Activated naive CD4-positive, alpha-beta T cell treated with anti-CD3 and anti-CD28 coated beads for 36 hours (primary cell): Measurements from ENCODE around the gene MAN1C1. TPM values are rescaled to one million over a fixed set of nuclear protein-coding genes. Genes with fewer than 3 reads are reported as not detected.

Source experiments
- CTCF ChIA-PET: fragments of 350-600 bp; sonication (Branson Sonifier 250); formaldehyde crosslinking; loops from one replicate; lab custom pipeline; 2021; ENCODE audit warnings: antibody characterized with exemption; lab: Charles Lee
- DNase-seq: peaks from one replicate; pipeline ENCODE4 v3.0.0-alpha.2; 2020
- H3K27ac Mint-ChIP-seq: one replicate; pipeline ENCODE4 v1.8.0; 2021; ENCODE audit warnings: mild to moderate bottlenecking, mixed read lengths
- H3K27me3 Mint-ChIP-seq: one replicate; pipeline ENCODE4 v1.8.0; 2021; ENCODE audit warnings: low read depth, mixed read lengths
- H3K36me3 Mint-ChIP-seq: one replicate; pipeline ENCODE4 v1.8.0; 2021; ENCODE audit warnings: low read depth, mixed read lengths
- H3K4me1 Mint-ChIP-seq: one replicate; pipeline ENCODE4 v1.8.0; 2021; ENCODE audit warnings: low read depth, mixed read lengths
- H3K4me3 Mint-ChIP-seq: one replicate; pipeline ENCODE4 v1.8.0; 2021; ENCODE audit warnings: mild to moderate bottlenecking, moderate library complexity, mixed read lengths
- H3K9me3 Mint-ChIP-seq: one replicate; pipeline ENCODE4 v1.8.0; 2021; ENCODE audit warnings: mixed read lengths
- intact Hi-C: fragments of 100-400 bp; cut with micrococcal nuclease; formaldehyde crosslinking; loops from one replicate; pipeline ENCODE4 v1.15.1; 2023
- total RNA-seq, 2 experiments: library from RNA; stranded (reverse); gene quantifications; one replicate each; pipeline ENCODE4 v1.2.3, GENCODE V29; 2021

The MAN1C1 gene
- total RNA-seq, 2 experiments from 2014 or later: 4.9 to 6.3 TPM

DNA sequence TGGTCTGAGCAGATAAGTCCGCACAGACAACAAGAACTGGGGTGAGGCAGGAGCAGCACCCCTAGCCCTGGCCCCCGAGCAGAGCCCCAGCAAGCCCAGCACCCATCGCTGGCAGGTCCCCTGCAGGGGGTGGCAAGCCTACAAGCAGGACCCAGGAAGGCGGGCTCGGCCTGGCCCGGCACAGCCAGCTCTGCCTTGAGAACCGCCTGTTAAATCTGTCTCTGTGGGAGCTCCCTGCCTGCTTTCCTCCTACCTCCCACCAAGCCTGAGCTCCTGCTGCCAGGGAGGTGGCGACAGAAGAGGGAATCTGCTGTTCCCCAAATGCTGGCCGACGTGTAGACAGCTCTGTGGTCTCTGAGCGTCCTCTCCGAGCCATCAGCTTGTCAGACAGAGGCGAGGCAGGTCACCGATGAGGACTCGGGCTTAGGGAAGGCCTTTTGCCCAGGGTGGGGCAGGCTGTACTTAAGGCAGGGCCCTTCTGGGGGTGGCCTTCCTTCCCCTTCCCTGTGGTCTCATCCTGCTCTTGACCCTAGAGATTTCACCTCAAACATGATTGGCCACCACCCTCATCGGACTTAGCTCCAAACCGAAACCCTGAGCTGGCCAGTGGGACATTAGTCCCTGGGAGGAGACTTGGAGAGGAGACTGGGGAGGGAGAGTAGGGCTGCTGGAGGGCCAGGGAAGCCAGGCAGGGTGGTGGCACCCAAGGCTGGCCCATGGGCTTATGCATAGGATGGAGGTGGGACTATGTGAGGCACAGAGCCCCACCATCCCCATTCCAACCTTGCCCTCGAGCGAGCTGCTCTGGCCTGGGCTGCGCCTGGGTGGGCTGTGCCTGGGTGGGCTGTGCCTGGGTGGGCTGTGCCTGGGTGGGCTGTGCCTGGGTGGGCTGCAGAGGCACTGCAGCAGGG is 191.1 kb downstream of the MAN1C1 start:
- Mint-ChIP-seq H3K27ac (no peak overlapping the region), H3K4me1 (peaks cover 24% of the 10 kb centered on the region), H3K9me3 (no peaks in the 10 kb centered on the region), H3K4me3 (no peak overlapping the region), H3K36me3 (peaks cover 14% of the 10 kb centered on the region), H3K27me3 (no peaks in the 10 kb centered on the region)
- CTCF ChIA-PET: interaction anchor here (0.6 to 3.5 kb wide), 8 partner anchors 12 to 315 kb away, joined by 3 to 12 read pairs (median 4); no protein-coding TSS in a partner anchor
- no peak for DNase-seq
- intact Hi-C loops: no loop called here

DNA sequence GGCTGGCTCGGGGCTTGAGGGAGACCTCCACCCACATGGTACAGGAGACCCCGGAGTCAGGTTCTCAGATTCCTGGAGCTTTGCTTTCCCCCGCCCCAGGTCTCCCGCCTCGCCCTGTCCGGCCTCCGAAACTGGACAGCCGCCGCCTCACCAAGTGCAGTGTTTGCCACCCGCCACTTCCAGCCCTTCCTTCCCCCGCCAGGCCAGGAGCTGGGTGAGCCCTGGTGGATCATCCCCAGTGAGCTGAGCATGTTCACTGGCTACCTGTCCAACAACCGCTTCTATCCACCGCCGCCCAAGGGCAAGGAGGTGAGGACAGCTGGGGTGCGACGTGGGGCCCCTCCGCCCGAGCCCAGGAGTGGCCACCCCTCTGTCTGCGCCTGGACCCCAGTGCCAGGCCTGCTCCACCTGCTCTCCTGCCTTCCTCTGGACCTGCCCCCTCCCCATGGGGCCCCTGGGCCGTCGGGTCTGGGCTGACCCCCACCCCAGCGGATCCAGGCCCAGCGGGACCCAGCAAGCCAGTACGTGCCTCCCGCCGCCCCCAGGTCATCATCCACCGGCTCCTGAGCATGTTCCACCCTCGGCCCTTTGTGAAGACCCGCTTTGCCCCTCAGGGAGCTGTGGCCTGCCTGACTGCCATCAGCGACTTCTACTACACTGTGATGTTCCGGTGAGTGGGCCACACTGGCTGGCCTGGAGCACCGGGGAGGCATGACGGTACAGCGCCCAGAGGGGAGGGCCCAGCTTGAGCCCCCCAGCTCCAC is 192.1 kb downstream of the MAN1C1 start:
- H3K9me3 Mint-ChIP-seq: no peaks in the 10 kb centered on the region
- H3K36me3 Mint-ChIP-seq: peaks cover 14% of the 10 kb centered on the region

DNA sequence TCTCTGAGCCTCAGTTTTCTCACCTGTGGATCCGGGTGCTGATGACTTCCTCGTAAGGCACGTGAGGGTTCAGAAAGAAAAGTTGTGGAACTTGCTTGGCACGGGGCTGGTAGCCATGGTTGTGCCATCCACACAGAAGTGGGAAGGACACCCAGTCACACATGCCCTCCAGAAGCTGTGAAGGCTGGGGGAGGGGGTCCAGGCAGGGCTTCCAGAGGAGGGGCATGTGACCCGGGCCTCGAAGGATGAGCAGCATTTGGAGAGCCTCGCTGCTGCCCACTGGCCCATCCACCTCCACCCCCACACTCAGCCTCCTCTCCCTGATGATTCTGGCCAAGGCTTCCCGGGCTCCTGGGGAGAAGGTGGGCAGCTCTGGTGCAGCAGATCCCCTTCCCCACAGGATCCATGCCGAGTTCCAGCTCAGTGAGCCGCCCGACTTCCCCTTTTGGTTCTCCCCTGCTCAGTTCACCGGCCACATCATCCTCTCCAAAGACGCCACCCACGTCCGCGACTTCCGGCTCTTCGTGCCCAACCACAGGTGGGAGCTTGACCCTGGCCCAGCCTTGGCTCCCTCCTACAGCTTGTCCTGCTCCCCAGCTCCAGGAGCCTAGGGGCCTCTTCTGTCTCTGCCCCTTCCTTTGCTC is 192.8 kb downstream of the MAN1C1 start:
- no peak overlapping the region for H3K27ac Mint-ChIP-seq
- H3K4me3 Mint-ChIP-seq: no peak overlapping the region
- H3K4me1 Mint-ChIP-seq: peaks cover 13% of the 10 kb centered on the region
- CTCF ChIA-PET: interaction anchor here (0.8 to 3.7 kb wide), 9 partner anchors 9 to 306 kb away, joined by 3 to 33 read pairs (median 5); no protein-coding TSS in a partner anchor
- DNase-seq: no peak
- no peaks in the 10 kb centered on the region for H3K27me3 Mint-ChIP-seq
- intact Hi-C loops: no loop called here
- H3K36me3 Mint-ChIP-seq: peaks cover 14% of the 10 kb centered on the region
- no peaks in the 10 kb centered on the region for H3K9me3 Mint-ChIP-seq

More for the DNA sequence above, 192.1 kb downstream of the MAN1C1 start:
- Mint-ChIP-seq H3K27me3 (no peaks in the 10 kb centered on the region), H3K4me3 (no peak overlapping the region), H3K27ac (no peak overlapping the region), H3K4me1 (peaks cover 18% of the 10 kb centered on the region)
- intact Hi-C loops: no loop called here
- DNase-seq: no peak
- CTCF ChIA-PET: interaction anchor here (0.9 to 3.7 kb wide), 8 partner anchors 13 to 304 kb away, joined by 3 to 33 read pairs (median 4); no protein-coding TSS in a partner anchor

DNA sequence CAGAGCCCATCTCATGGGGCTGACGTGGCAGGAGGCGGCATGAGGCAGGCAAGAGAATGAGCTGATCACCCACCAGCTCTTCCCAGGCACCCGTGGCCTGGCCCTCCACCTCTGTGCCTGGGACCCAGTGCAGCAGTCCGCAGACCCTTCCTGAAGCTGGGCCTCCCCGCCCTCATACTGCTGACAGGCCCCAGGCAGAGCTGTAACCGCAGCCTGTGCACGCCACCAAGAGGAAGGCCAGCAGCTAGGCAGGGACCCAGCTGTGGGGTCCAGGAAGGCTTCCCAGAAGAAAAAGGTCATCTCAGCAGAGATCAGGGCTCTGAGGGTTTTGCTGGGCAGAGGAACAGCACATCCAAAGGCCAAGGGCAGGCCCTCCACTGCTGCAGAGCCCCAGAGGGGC is 193.3 kb downstream of the MAN1C1 start:
- Mint-ChIP-seq H3K27me3 (no peaks in the 10 kb centered on the region), H3K4me3 (no peak overlapping the region), H3K36me3 (peaks cover 17% of the 10 kb centered on the region), H3K4me1 (peaks cover 7% of the 10 kb centered on the region), H3K9me3 (no peaks in the 10 kb centered on the region), H3K27ac (no peak overlapping the region)
- intact Hi-C loops: loop anchor here (2.0 to 10.0 kb wide), 3 partner anchors 289 to 565 kb away; partner anchors contain the start of gene RSRP1
- DNase-seq: no peak
- CTCF ChIA-PET: interaction anchor here (0.8 to 3.7 kb wide), 9 partner anchors 9 to 306 kb away, joined by 3 to 33 read pairs (median 5); no protein-coding TSS in a partner anchor

DNA sequence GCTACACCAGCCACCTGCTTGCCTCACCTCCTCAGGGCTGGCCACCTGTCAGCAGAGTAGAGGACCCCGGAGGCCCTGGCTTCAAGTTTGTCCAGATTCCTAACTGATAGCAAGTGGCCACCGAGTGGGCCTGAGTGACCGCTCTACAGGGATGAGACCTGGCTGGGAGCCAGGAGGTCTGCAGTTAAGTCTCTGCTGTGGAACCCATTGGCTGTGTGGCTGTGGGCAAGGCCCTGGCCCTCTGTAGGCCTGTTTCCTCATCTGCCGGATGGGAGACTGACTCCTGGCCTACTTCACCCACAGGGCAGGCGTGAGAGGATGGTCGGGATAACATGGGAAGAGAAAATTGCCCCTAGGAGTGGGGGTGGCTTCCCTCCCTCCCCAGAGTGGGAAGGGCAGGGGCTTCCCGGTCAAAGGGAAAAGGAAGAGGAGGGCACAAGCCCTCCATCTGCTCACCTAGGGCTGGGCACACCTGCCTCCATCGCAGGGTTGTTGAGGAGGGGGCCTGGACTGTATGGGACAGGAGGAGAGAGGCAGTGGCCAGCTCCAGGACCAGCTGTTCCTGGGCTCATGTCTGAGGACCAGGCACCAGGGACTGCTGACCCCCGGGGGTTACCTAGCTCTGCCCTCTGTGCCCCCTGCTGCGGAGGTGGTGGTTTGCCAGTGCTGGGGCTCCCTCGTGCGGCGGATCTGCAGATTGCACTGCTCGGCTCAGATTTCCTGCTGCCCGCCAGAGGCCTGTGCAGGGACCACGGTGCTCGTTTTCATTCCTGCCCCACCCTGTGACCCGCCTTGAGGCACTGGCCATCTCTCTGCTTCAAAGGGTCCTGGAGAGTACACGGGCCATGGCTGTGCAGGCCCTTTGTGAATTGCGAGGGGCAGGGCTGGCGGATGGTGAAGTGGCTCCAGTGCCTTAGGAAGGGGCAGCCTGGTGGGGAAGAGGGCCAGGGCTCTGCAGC is 194.0 kb downstream of the MAN1C1 start:
- peak; percentile 87 for DNase-seq
- intact Hi-C loops: loop anchor here (2.0 to 10.0 kb wide), 3 partner anchors 290 to 566 kb away; partner anchors contain the start of gene RSRP1
- Mint-ChIP-seq H3K4me1 (peaks cover 5% of the 10 kb centered on the region), H3K36me3 (peaks cover 13% of the 10 kb centered on the region), H3K27me3 (no peaks in the 10 kb centered on the region), H3K4me3 (no peak overlapping the region), H3K9me3 (no peaks in the 10 kb centered on the region), H3K27ac (no peak overlapping the region)
- CTCF ChIA-PET: interaction anchor here (0.6 to 3.7 kb wide), 14 partner anchors 9 to 307 kb away, joined by 3 to 33 read pairs (median 4); partner anchors contain the start of gene MTFR1L

DNA sequence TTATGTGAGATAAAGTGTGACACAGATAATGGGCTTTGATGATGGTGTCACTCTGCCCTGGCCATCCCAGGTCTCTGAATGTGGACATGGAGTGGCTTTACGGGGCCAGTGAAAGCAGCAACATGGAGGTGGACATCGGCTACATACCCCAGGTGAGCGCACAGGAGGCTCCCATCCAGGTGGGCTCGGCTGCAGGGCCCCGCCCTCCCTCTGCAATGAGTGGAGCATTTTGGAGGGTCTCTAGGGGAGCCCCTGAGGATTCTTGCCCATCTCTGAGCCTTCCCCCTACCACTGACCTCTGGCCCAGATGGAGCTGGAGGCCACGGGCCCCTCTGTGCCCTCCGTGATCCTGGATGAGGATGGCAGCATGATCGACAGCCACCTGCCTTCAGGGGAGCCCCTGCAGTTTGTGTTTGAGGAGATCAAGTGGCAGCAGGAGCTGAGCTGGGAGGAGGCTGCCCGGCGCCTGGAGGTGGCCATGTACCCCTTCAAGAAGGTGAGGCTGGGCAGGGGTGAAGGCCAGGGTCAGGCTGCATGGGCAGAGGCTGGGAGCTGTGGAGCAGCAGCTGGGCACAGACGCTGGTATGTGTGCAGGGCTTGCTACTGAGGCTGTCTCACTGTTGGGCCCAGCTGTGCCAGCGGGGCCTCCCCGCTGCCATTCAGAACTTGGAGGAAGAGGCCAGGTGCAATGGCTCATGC is 194.9 kb downstream of the MAN1C1 start:
- Mint-ChIP-seq H3K27me3 (no peaks in the 10 kb centered on the region), H3K27ac (no peak overlapping the region), H3K4me3 (no peak overlapping the region), H3K4me1 (peaks cover 2% of the 10 kb centered on the region), H3K9me3 (no peaks in the 10 kb centered on the region), H3K36me3 (peaks cover 10% of the 10 kb centered on the region)
- intact Hi-C loops: loop anchor here (2.0 to 10.0 kb wide), 3 partner anchors 291 to 567 kb away; partner anchors contain the start of gene RSRP1
- CTCF ChIA-PET: interaction anchor here (0.7 to 3.7 kb wide), 11 partner anchors 9 to 307 kb away, joined by 3 to 33 read pairs (median 3); partner anchors contain the start of gene MTFR1L
- DNase-seq: no peak

DNA sequence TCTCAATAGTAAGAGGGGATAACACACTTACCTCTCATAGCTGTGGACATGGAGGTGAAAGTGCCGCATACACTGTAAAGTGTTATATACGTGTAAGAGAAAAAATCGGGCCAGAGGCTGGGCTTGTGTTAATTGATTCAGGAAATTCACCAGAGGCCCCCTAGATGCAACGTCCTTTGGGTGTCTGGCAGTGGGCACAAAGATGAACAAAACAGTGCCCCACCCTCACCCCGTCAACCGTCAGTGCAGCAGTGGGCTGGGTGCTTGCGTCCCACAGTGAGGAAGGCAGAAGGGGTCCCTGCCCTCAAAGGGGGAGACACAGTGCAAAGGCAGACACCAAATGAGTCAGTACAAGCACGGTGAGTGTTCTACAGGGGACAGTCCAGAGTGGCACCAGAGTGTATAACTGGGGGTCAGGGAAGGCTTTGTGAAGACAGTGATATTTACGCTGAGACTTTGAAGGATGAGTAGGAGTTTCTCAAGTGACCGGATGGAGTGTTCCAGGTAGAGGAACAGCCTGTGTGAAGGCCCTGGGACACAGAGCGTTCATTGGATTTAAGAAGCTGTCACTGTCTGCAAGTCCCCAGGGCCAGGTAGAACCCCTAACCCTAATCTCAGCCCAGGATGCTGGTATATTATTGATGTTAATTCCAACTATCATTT is 196.6 kb downstream of the MAN1C1 start:
- H3K4me1 Mint-ChIP-seq: peaks cover 14% of the 10 kb centered on the region
- H3K27me3 Mint-ChIP-seq: no peaks in the 10 kb centered on the region
- peaks cover 8% of the 10 kb centered on the region for H3K36me3 Mint-ChIP-seq
- CTCF ChIA-PET: interaction anchor here (2.0 kb wide), 1 partner anchor 293 kb away, joined by 4 read pairs; no protein-coding TSS in a partner anchor
- no peak for DNase-seq
- H3K4me3 Mint-ChIP-seq: no peak overlapping the region
- no peaks in the 10 kb centered on the region for H3K9me3 Mint-ChIP-seq
- H3K27ac Mint-ChIP-seq: no peak overlapping the region
- intact Hi-C loops: loop anchor here (10.0 kb wide), 1 partner anchor 568 kb away; the partner anchor contains the start of gene RSRP1

DNA sequence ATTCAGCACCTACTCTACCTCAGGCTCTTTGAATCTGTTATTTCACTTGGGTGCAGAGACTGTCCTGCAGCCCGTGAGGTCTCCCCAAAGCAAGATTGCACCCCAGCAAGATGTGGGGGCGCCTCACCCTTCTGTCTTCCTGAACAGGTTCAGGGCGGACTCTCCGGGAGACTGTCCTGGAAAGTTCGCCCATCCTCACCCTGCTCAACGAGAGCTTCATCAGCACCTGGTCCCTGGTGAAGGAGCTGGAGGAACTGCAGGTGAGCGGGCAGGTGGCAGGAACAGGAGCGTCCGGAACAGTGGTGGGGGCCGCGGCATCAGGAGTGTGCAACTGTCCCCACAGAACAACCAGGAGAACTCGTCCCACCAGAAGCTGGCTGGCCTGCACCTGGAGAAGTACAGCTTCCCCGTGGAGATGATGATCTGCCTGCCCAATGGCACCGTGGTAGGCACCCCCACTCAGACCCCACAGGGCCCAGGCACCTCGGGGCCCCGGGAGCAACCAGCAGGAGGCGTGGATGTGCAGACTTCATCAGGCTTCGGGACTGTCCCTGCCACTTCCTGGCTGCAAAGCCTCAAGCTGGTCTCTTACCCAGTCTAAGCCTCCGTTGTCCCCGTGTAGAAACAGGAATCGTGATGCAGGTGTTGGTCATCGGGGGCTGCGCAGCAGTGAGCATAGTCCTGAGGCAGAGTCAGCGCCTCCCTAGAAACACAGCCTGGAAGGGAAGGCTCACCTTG is 197.3 kb downstream of the MAN1C1 start:
- CTCF ChIA-PET: interaction anchor here (0.8 to 1.4 kb wide), 4 partner anchors 11 to 293 kb away, joined by 3 to 5 read pairs (median 4); partner anchors contain the start of gene PAFAH2
- intact Hi-C loops: loop anchor here (10.0 kb wide), 1 partner anchor 569 kb away; the partner anchor contains the start of gene RSRP1
- no peaks in the 10 kb centered on the region for H3K9me3 Mint-ChIP-seq
- peaks cover 8% of the 10 kb centered on the region for H3K36me3 Mint-ChIP-seq
- peaks cover 20% of the 10 kb centered on the region for H3K4me1 Mint-ChIP-seq
- H3K27ac Mint-ChIP-seq: no peak overlapping the region
- H3K27me3 Mint-ChIP-seq: no peaks in the 10 kb centered on the region
- H3K4me3 Mint-ChIP-seq: no peak overlapping the region
- DNase-seq: no peak

DNA sequence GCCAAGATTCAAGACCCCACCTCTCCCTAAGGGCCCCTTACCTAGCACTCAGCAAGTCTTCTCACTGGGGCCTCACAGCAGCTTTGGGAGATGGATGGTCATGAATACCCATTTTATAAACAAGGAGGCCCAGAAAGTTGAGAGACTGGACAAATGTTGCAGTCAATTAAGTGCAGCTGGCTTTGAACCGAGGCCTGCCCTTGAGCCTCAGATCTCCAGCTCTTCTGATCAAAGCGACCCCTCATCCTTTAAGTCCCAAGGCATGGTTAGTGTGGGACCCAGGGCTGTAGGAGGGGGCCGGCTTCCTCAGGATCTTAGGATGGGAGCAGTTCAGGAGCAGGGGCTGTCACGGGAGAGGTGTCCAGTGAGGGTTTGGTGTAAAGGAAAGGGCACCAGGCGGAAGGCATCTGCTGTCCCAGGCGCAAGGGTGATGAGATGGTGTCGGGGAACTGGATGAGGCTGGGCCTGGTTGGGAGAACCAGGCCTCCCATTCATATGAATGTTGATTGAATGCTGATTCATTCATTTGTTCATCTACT is 198.0 kb downstream of the MAN1C1 start:
- Mint-ChIP-seq H3K4me1 (peaks cover 23% of the 10 kb centered on the region), H3K36me3 (peaks cover 5% of the 10 kb centered on the region), H3K9me3 (no peaks in the 10 kb centered on the region), H3K27ac (no peak overlapping the region), H3K4me3 (no peak overlapping the region), H3K27me3 (no peaks in the 10 kb centered on the region)
- intact Hi-C loops: loop anchor here (10.0 kb wide), 1 partner anchor 570 kb away; the partner anchor contains the start of gene RSRP1
- no peak for DNase-seq
- CTCF ChIA-PET: interaction anchor here (0.8 to 1.4 kb wide), 4 partner anchors 11 to 294 kb away, joined by 3 to 5 read pairs (median 4); partner anchors contain the start of gene PAFAH2
